Fibroblast of villous mesenchyme (primary cell): ENCODE data around the gene SEC14L3. TPM values are rescaled to one million over a fixed set of nuclear protein-coding genes. Genes with fewer than 3 reads are reported as not detected.

Experiments used
- DNase-seq: peaks from one replicate; pipeline ENCODE4 v3.0.0-alpha.2; 2010; ENCODE audit warnings: low read depth
- H3K4me3 ChIP-seq: 2 replicates; pipeline ENCODE4 v1.5.1; 2011; ENCODE audit warnings: low read depth, mild to moderate bottlenecking, low read length
- CTCF ChIP-seq: IDR thresholded peaks from 2 replicates; pipeline ENCODE4 v1.5.1; 2012; ENCODE audit warnings: low read depth, mild to moderate bottlenecking, low read length; ENCODE audit not compliant: insufficient read depth
- total RNA-seq: library from RNA; depleted of rRNA; stranded (reverse); fragments of >200 nt; gene quantifications from 2 replicates; pipeline ENCODE4 v1.2.3, GENCODE V29; 2012

SEC14L3 gene
- total RNA-seq, 1 donor, result not detected

GRCh38 chr22:30500628-30501027 is 28.8 kb upstream of the SEC14L3 start:
- no peak for DNase-seq
- no peak for TF ChIP-seq CTCF
- no peak overlapping the region for H3K4me3 ChIP-seq

- no peak for DNase-seq
- no peak overlapping the region for H3K4me3 ChIP-seq
- no peak for TF ChIP-seq CTCF
Measured at GRCh38 chr22:30497466-30498150, 25.8 kb upstream of the SEC14L3 start.

- no peak for TF ChIP-seq CTCF
- H3K4me3 ChIP-seq, result no peak overlapping the region
- DNase-seq, result no peak
Measured at GRCh38 chr22:30495041-30495784, 23.4 kb upstream of the SEC14L3 start.

GRCh38 chr22:30492144-30492543 is 20.3 kb upstream of the SEC14L3 start:
- no peak overlapping the region for H3K4me3 ChIP-seq
- TF ChIP-seq CTCF, result no peak
- DNase-seq, result no peak

GRCh38 chr22:30491381-30491780 is 19.6 kb upstream of the SEC14L3 start:
- no peak for DNase-seq
- no peak overlapping the region for H3K4me3 ChIP-seq
- TF ChIP-seq CTCF, result no peak

- no peak for DNase-seq
- TF ChIP-seq CTCF, result no peak
- H3K4me3 ChIP-seq, result no peak overlapping the region
Measured at GRCh38 chr22:30490399-30490798, 18.6 kb upstream of the SEC14L3 start.
